Measurements from ENCODE around the gene GALNT13.

DNA sequence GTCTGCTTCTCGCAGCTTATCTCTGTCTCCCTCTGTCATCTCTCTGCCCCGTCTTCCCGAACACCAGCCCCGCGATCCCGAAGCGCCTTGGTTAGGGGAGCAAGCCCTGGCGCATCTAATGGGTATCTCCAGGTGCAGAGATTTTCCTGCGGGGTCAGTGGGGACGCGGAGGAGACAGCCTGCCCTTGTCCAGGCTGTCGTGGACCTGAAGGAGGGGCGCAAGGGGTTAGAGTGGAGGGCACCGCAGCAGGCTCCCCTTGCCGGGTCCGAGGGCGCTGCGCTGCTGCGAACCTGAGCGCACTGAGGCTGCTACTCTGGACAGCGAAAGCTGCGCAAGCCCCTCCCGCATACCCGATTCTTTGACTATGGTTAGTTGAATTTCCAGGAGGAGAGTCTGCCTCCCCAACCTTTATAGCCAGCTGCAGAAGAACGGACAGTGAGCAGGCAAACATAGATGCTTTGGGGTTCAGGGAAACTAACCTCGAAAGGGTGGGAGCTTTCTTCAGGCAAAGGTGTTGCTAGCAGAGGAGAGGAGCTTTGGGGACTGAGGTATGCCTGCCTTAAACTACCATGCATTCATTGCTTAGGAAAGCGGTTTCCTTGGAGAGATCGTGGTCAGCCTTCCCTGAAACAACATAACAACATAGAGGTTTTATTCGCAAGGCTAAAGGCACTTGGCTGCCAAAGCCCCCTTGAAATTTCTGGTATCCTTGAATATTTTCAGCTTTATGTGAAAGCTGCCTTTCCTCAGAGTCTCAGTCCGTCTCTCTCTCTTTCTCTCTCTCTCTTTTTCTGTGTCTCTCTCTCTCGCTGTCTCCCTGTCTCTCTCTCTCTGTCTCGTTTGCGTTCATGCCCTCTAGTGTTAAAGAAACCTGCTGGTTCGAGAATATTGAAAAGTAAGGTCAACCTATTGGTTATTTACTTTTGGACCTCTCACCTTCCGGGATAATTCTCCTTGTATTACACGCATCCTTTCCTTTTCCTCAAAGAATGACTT, 1.6 kb downstream of the GALNT13 start:
- TF ChIP-seq, protein P1, sequence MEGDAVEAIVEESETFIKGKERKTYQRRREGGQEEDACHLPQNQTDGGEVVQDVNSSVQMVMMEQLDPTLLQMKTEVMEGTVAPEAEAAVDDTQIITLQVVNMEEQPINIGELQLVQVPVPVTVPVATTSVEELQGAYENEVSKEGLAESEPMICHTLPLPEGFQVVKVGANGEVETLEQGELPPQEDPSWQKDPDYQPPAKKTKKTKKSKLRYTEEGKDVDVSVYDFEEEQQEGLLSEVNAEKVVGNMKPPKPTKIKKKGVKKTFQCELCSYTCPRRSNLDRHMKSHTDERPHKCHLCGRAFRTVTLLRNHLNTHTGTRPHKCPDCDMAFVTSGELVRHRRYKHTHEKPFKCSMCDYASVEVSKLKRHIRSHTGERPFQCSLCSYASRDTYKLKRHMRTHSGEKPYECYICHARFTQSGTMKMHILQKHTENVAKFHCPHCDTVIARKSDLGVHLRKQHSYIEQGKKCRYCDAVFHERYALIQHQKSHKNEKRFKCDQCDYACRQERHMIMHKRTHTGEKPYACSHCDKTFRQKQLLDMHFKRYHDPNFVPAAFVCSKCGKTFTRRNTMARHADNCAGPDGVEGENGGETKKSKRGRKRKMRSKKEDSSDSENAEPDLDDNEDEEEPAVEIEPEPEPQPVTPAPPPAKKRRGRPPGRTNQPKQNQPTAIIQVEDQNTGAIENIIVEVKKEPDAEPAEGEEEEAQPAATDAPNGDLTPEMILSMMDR (IDR thresholded peaks at IDR 0.05; ENCODE audit: low read length): no peak
- TF ChIP-seq EZH2phosphoT487 (IDR thresholded peaks at IDR 0.05; ENCODE audit: low read length): no peak

Measured in MM.1S (cell line).